ENCODE data around the gene SNRNP48. TPM values are rescaled to one million over a fixed set of nuclear protein-coding genes. Genes with fewer than 3 reads are reported as not detected.

SNRNP48 gene
- total RNA-seq, 2 donors from 2014 or later = 13.9 to 19.5 TPM

- Histone ChIP-seq H3K36me3 (ENCODE audit: control insufficient read depth, insufficient read depth, low read length) (no peaks in the 10 kb centered on the region), H3K4me1 (ENCODE audit: control insufficient read depth, insufficient read depth, low read length) (no peaks in the 10 kb centered on the region), H3K27me3 (ENCODE audit: control insufficient read depth, insufficient read depth, low read length, poor library complexity, severe bottlenecking) (peaks cover 6% of the 10 kb centered on the region), H3K9ac (ENCODE audit: extremely low read depth, low read length, poor library complexity, severe bottlenecking) (no peak overlapping the region), H3K9me3 (ENCODE audit: control insufficient read depth, low read length) (no peaks in the 10 kb centered on the region), H3K4me3 (ENCODE audit: low read length) (no peak overlapping the region), H3K27ac (ENCODE audit: low read depth, low read length) (no peak overlapping the region)
- Mint-ChIP-seq H3K4me1 (no peaks in the 10 kb centered on the region), H3K4me3 (no peak overlapping the region), H3K27me3 (ENCODE audit: insufficient read depth) (no peaks in the 10 kb centered on the region), H3K27ac (no peak overlapping the region), H3K36me3 (ENCODE audit: low read depth) (no peaks in the 10 kb centered on the region), H3K9me3 (no peaks in the 10 kb centered on the region)
- TF ChIP-seq CTCF (conservative IDR thresholded peaks at IDR 0.05) = no peak
- DNase-seq = no peak
- 86 to 96% methylated on average over 1 to 4 of the region's 4 CpGs for WGBS, 2 experiments (ENCODE audit: insufficient coverage in 1 of 2, insufficient read length in 1 of 2)
Observed at GRCh38 chr6:7650878-7651277, 60.9 kb downstream of the SNRNP48 start.

GRCh38 chr6:7652957-7653356, 63.0 kb downstream of the SNRNP48 start:
- H3K36me3 Mint-ChIP-seq (ENCODE audit: low read depth) = no peaks in the 10 kb centered on the region
- Histone ChIP-seq H3K4me3 (ENCODE audit: low read length) (no peak overlapping the region), H3K4me1 (ENCODE audit: control insufficient read depth, insufficient read depth, low read length) (no peaks in the 10 kb centered on the region), H3K9ac (ENCODE audit: extremely low read depth, low read length, poor library complexity, severe bottlenecking) (no peak overlapping the region), H3K9me3 (ENCODE audit: control insufficient read depth, low read length) (no peaks in the 10 kb centered on the region), H3K27me3 (ENCODE audit: control insufficient read depth, insufficient read depth, low read length, poor library complexity, severe bottlenecking) (peaks cover 9% of the 10 kb centered on the region), H3K27ac (ENCODE audit: low read depth, low read length) (no peak overlapping the region), H3K36me3 (ENCODE audit: control insufficient read depth, insufficient read depth, low read length) (no peaks in the 10 kb centered on the region)
- peak; percentile 38 for TF ChIP-seq CTCF (conservative IDR thresholded peaks at IDR 0.05)
- no peaks in the 10 kb centered on the region for H3K9me3 Mint-ChIP-seq
- WGBS, 2 experiments (ENCODE audit: insufficient coverage in 1 of 2, insufficient read length in 1 of 2) = 94 to 100% methylated on average over 2 to 3 of the region's 3 CpGs
- H3K27ac Mint-ChIP-seq = no peak overlapping the region
- H3K4me1 Mint-ChIP-seq = no peaks in the 10 kb centered on the region
- H3K4me3 Mint-ChIP-seq = no peak overlapping the region
- peaks cover 4% of the 10 kb centered on the region for H3K27me3 Mint-ChIP-seq (ENCODE audit: insufficient read depth)
- DNase-seq = no peak

GRCh38 chr6:7656355-7656754, 66.4 kb downstream of the SNRNP48 start:
- H3K27me3 Mint-ChIP-seq (ENCODE audit: insufficient read depth) = peaks cover 20% of the 10 kb centered on the region
- Histone ChIP-seq H3K27ac (ENCODE audit: low read depth, low read length) (no peak overlapping the region), H3K9me3 (ENCODE audit: control insufficient read depth, low read length) (no peaks in the 10 kb centered on the region), H3K27me3 (ENCODE audit: control insufficient read depth, insufficient read depth, low read length, poor library complexity, severe bottlenecking) (peaks cover 22% of the 10 kb centered on the region), H3K4me3 (ENCODE audit: low read length) (no peak overlapping the region), H3K9ac (ENCODE audit: extremely low read depth, low read length, poor library complexity, severe bottlenecking) (no peak overlapping the region), H3K4me1 (ENCODE audit: control insufficient read depth, insufficient read depth, low read length) (no peaks in the 10 kb centered on the region), H3K36me3 (ENCODE audit: control insufficient read depth, insufficient read depth, low read length) (no peaks in the 10 kb centered on the region)
- H3K9me3 Mint-ChIP-seq = no peaks in the 10 kb centered on the region
- H3K4me1 Mint-ChIP-seq = no peaks in the 10 kb centered on the region
- H3K27ac Mint-ChIP-seq = no peak overlapping the region
- H3K4me3 Mint-ChIP-seq = no peak overlapping the region
- no peak for DNase-seq
- WGBS, 2 experiments (ENCODE audit: insufficient coverage in 1 of 2, insufficient read length in 1 of 2) = 90% methylated on average over 1 of the region's 1 CpG; no CpG with 5 or more reads in 1 of the 2 experiments
- TF ChIP-seq CTCF (conservative IDR thresholded peaks at IDR 0.05) = no peak
- no peaks in the 10 kb centered on the region for H3K36me3 Mint-ChIP-seq (ENCODE audit: low read depth)
